ENCODE measurements around the gene PPP6R3. TPM values are rescaled to one million over a fixed set of nuclear protein-coding genes. Genes with fewer than 3 reads are reported as not detected.

The PPP6R3 gene
- total RNA-seq, 2 donors from 2014 or later = 118 to 136 TPM

- no peaks in the 10 kb centered on the region for H3K36me3 Mint-ChIP-seq (ENCODE audit: low read depth)
Observed at GRCh38 chr11:68659158-68659921, 198.8 kb downstream of the PPP6R3 start.

GRCh38 chr11:68660066-68660810 lies 199.7 kb downstream of the PPP6R3 start:
- no peak overlapping the region for H3K4me3 ChIP-seq (ENCODE audit: low read length)
- 91 to 99% methylated on average over 8 to 18 of the region's 18 CpGs for WGBS, 2 experiments (ENCODE audit: insufficient coverage in 1 of 2, insufficient read length in 1 of 2)
- Mint-ChIP-seq H3K27ac (no peak overlapping the region), H3K4me3 (no peak overlapping the region), H3K27me3 (ENCODE audit: insufficient read depth) (peaks cover 4% of the 10 kb centered on the region), H3K9me3 (peaks cover 16% of the 10 kb centered on the region), H3K4me1 (no peaks in the 10 kb centered on the region), H3K36me3 (ENCODE audit: low read depth) (no peaks in the 10 kb centered on the region)
- TF ChIP-seq CTCF (conservative IDR thresholded peaks at IDR 0.05) = no peak
- DNase-seq = no peak
- no peak overlapping the region for H3K27ac ChIP-seq (ENCODE audit: low read depth, low read length)
- H3K36me3 ChIP-seq (ENCODE audit: control insufficient read depth, insufficient read depth, low read length) = no peaks in the 10 kb centered on the region
- no peaks in the 10 kb centered on the region for H3K4me1 ChIP-seq (ENCODE audit: control insufficient read depth, insufficient read depth, low read length)
- H3K27me3 ChIP-seq (ENCODE audit: control insufficient read depth, insufficient read depth, low read length, poor library complexity, severe bottlenecking) = no peaks in the 10 kb centered on the region
- H3K9ac ChIP-seq (ENCODE audit: extremely low read depth, low read length, poor library complexity, severe bottlenecking) = no peak overlapping the region
- peaks cover 5% of the 10 kb centered on the region for H3K9me3 ChIP-seq (ENCODE audit: control insufficient read depth, low read length)

More at GRCh38 chr11:68659158-68659921, 198.8 kb downstream of the PPP6R3 start:
- Histone ChIP-seq H3K9me3 (ENCODE audit: control insufficient read depth, low read length) (peaks cover 10% of the 10 kb centered on the region), H3K27ac (ENCODE audit: low read depth, low read length) (no peak overlapping the region), H3K36me3 (ENCODE audit: control insufficient read depth, insufficient read depth, low read length) (no peaks in the 10 kb centered on the region), H3K27me3 (ENCODE audit: control insufficient read depth, insufficient read depth, low read length, poor library complexity, severe bottlenecking) (no peaks in the 10 kb centered on the region), H3K4me1 (ENCODE audit: control insufficient read depth, insufficient read depth, low read length) (no peaks in the 10 kb centered on the region), H3K9ac (ENCODE audit: extremely low read depth, low read length, poor library complexity, severe bottlenecking) (no peak overlapping the region), H3K4me3 (ENCODE audit: low read length) (no peak overlapping the region)
- TF ChIP-seq CTCF (conservative IDR thresholded peaks at IDR 0.05) = no peak
- H3K4me3 Mint-ChIP-seq = no peak overlapping the region
- no peak overlapping the region for H3K27ac Mint-ChIP-seq
- H3K27me3 Mint-ChIP-seq (ENCODE audit: insufficient read depth) = peaks cover 4% of the 10 kb centered on the region
- DNase-seq = no peak
- peaks cover 16% of the 10 kb centered on the region for H3K9me3 Mint-ChIP-seq
- WGBS, 2 experiments (ENCODE audit: insufficient coverage in 1 of 2, insufficient read length in 1 of 2) = 81 to 89% methylated on average over 11 to 22 of the region's 22 CpGs
- H3K4me1 Mint-ChIP-seq = no peaks in the 10 kb centered on the region

GRCh38 chr11:68661014-68661413 lies 200.5 kb downstream of the PPP6R3 start:
- Mint-ChIP-seq H3K27me3 (ENCODE audit: insufficient read depth) (peaks cover 3% of the 10 kb centered on the region), H3K27ac (no peak overlapping the region), H3K36me3 (ENCODE audit: low read depth) (no peaks in the 10 kb centered on the region), H3K9me3 (peaks cover 9% of the 10 kb centered on the region), H3K4me1 (no peaks in the 10 kb centered on the region), H3K4me3 (no peak overlapping the region)
- Histone ChIP-seq H3K9ac (ENCODE audit: extremely low read depth, low read length, poor library complexity, severe bottlenecking) (no peak overlapping the region), H3K4me1 (ENCODE audit: control insufficient read depth, insufficient read depth, low read length) (no peaks in the 10 kb centered on the region), H3K27me3 (ENCODE audit: control insufficient read depth, insufficient read depth, low read length, poor library complexity, severe bottlenecking) (no peaks in the 10 kb centered on the region), H3K9me3 (ENCODE audit: control insufficient read depth, low read length) (no peaks in the 10 kb centered on the region), H3K4me3 (ENCODE audit: low read length) (no peak overlapping the region), H3K36me3 (ENCODE audit: control insufficient read depth, insufficient read depth, low read length) (no peaks in the 10 kb centered on the region), H3K27ac (ENCODE audit: low read depth, low read length) (no peak overlapping the region)
- no peak for DNase-seq
- 89 to 91% methylated on average over 6 to 15 of the region's 15 CpGs for WGBS, 2 experiments (ENCODE audit: insufficient coverage in 1 of 2, insufficient read length in 1 of 2)
- no peak for TF ChIP-seq CTCF (conservative IDR thresholded peaks at IDR 0.05)
